ENCODE measurements around the gene VWCE.

GRCh38 chr11:61293867-61294716, 1.0 kb downstream of the VWCE start:
- TF ChIP-seq CTCF (IDR thresholded peaks at IDR 0.05; ENCODE audit: low read depth, low read length), result peak; percentile 12; the same call in 1 of the 2 replicates
- TF ChIP-seq EZH2phosphoT487 (IDR thresholded peaks at IDR 0.05; ENCODE audit: low read depth), result no peak

All from OCI-LY3 (cell line).